WTC11 (cell line): ENCODE data around the gene WDR19. TPM values are rescaled to one million over a fixed set of nuclear protein-coding genes. Genes with fewer than 3 reads are reported as not detected.

Experiments used
- ATAC-seq: fragments of 200-7000 bp; cut with Tn5 transposase; 2 replicates; pipeline ENCODE4 v1.10.0; 2021; ENCODE audit warnings: mild to moderate bottlenecking, moderate library complexity
- CTCF ChIA-PET: fragments of 300-600 bp; sonication (Branson Sonifier 250); formaldehyde crosslinking; loops from one replicate; lab custom pipeline; 2021; ENCODE audit warnings: antibody characterized with exemption; lab: Charles Lee
- POLR2A ChIA-PET: fragments of 350-600 bp; sonication (Branson Sonifier 250); formaldehyde crosslinking; loops from one replicate; lab custom pipeline; 2021; ENCODE audit warnings: antibody characterized with exemption; lab: Charles Lee
- DNase-seq: peaks from one replicate; pipeline ENCODE4 v3.0.0; 2021; ENCODE audit warnings: low spot score
- H3K27ac Mint-ChIP-seq: 2 replicates; pipeline ENCODE4 v1.8.0; 2021; ENCODE audit warnings: mixed read lengths
- H3K27me3 Mint-ChIP-seq: 2 replicates; pipeline ENCODE4 v1.8.0; 2021; ENCODE audit warnings: low read depth, mild to moderate bottlenecking, moderate library complexity, mixed read lengths
- H3K36me3 Mint-ChIP-seq: 2 replicates; pipeline ENCODE4 v1.8.0; 2021; ENCODE audit warnings: mixed read lengths
- H3K4me1 Mint-ChIP-seq: 2 replicates; pipeline ENCODE4 v1.8.0; 2022; ENCODE audit warnings: mixed read lengths
- H3K4me3 Mint-ChIP-seq: 2 replicates; pipeline ENCODE4 v1.8.0; 2021; ENCODE audit warnings: mild to moderate bottlenecking, moderate library complexity, mixed read lengths
- H3K9me3 Mint-ChIP-seq: 2 replicates; pipeline ENCODE4 v1.8.0; 2021; ENCODE audit warnings: mixed read lengths
- EMX1 ChIP-seq: fragments of 250-450 bp; sonication (Bioruptor Pico); IDR thresholded peaks from 2 replicates; pipeline ENCODE4 v1.8.0; 2021; ENCODE audit warnings: mild to moderate bottlenecking
- GTF2I ChIP-seq: fragments of 250-450 bp; sonication (Bioruptor Pico); conservative IDR thresholded peaks from 2 replicates; pipeline ENCODE4 v1.4.0; 2021; ENCODE audit warnings: mild to moderate bottlenecking
- IRF2 ChIP-seq: sonication (generic); formaldehyde crosslinking; IDR thresholded peaks from 2 replicates; pipeline ENCODE4 v1.8.0; 2022; ENCODE audit warnings: low read depth, missing genetic modification reagents, borderline replicate concordance
- MYBL2 ChIP-seq: sonication (generic); formaldehyde crosslinking; IDR thresholded peaks from 2 replicates; pipeline ENCODE4 v1.8.1; 2023; ENCODE audit warnings: mild to moderate bottlenecking, moderate library complexity, missing genetic modification reagents
- NR1H2 ChIP-seq: sonication (generic); formaldehyde crosslinking; IDR thresholded peaks from 2 replicates; pipeline ENCODE4 v1.9.0; 2021; ENCODE audit warnings: mild to moderate bottlenecking, moderate library complexity, missing genetic modification reagents
- OVOL2 ChIP-seq: fragments of 250-450 bp; sonication (Bioruptor Pico); IDR thresholded peaks from 2 replicates; pipeline ENCODE4 v1.9.0; 2021; ENCODE audit warnings: mild to moderate bottlenecking, borderline replicate concordance
- PRRX2 ChIP-seq: fragments of 250-450 bp; sonication (Bioruptor Pico); IDR thresholded peaks from 2 replicates; pipeline ENCODE4 v1.8.0; 2021; ENCODE audit warnings: mild to moderate bottlenecking
- RELA ChIP-seq: sonication (generic); formaldehyde crosslinking; IDR thresholded peaks from 2 replicates; pipeline ENCODE4 v1.8.1; 2022; ENCODE audit warnings: missing genetic modification reagents, mild to moderate bottlenecking, borderline replicate concordance
- TEAD1 ChIP-seq: sonication (generic); formaldehyde crosslinking; IDR thresholded peaks from 2 replicates; pipeline ENCODE4 v1.8.0; 2022; ENCODE audit warnings: mild to moderate bottlenecking, missing genetic modification reagents
- ZNF121 ChIP-seq: sonication (generic); formaldehyde crosslinking; IDR thresholded peaks from 2 replicates; pipeline ENCODE4 v1.8.0; 2023; ENCODE audit warnings: missing genetic modification reagents
- ZNF138 ChIP-seq: sonication (generic); formaldehyde crosslinking; conservative IDR thresholded peaks from 2 replicates; pipeline ENCODE4 v1.8.1; 2022; ENCODE audit warnings: mild to moderate bottlenecking, moderate library complexity, missing genetic modification reagents
- ZNF416 ChIP-seq: fragments of 250-450 bp; sonication (Bioruptor Pico); IDR thresholded peaks from 2 replicates; pipeline ENCODE4 v1.9.0; 2021; ENCODE audit warnings: mild to moderate bottlenecking, inconsistent platforms
- ZNF423 ChIP-seq: fragments of 250-450 bp; sonication (Bioruptor Pico); IDR thresholded peaks from 2 replicates; pipeline ENCODE4 v2.1.2; 2022; ENCODE audit warnings: mild to moderate bottlenecking, moderate library complexity
- total RNA-seq: library from RNA; stranded (reverse); gene quantifications from 3 replicates; pipeline ENCODE4 v1.2.3, GENCODE V29; 2021
- TF ChIP-seq, protein P1 (sequence below): sonication (generic); formaldehyde crosslinking; IDR thresholded peaks from 2 replicates; pipeline ENCODE4 v1.8.1; 2023; ENCODE audit warnings: mild to moderate bottlenecking, missing genetic modification reagents, moderate library complexity
- TF ChIP-seq, protein P2 (sequence below): sonication (generic); formaldehyde crosslinking; conservative IDR thresholded peaks from 2 replicates; pipeline ENCODE4 v1.8.1; 2022; ENCODE audit warnings: mild to moderate bottlenecking, missing genetic modification reagents
- TF ChIP-seq, protein P3 (sequence below): sonication (generic); formaldehyde crosslinking; IDR thresholded peaks from 2 replicates; pipeline ENCODE4 v1.8.0; 2023; ENCODE audit warnings: mild to moderate bottlenecking, missing genetic modification reagents
- TF ChIP-seq, protein P4 (sequence below): sonication (generic); formaldehyde crosslinking; IDR thresholded peaks from 2 replicates; pipeline ENCODE4 v1.8.1; 2022; ENCODE audit warnings: mild to moderate bottlenecking, missing genetic modification reagents, moderate library complexity, borderline replicate concordance
- TF ChIP-seq, protein P5 (sequence below): fragments of 250-450 bp; sonication (Bioruptor Pico); IDR thresholded peaks from 2 replicates; pipeline ENCODE4 v1.9.0; 2021; ENCODE audit warnings: moderate library complexity, mild to moderate bottlenecking, inconsistent platforms, borderline replicate concordance
- TF ChIP-seq, protein P6 (sequence below): sonication (generic); formaldehyde crosslinking; IDR thresholded peaks from 2 replicates; pipeline ENCODE4 v1.8.0; 2023; ENCODE audit warnings: missing genetic modification reagents
- TF ChIP-seq, protein P7 (sequence below): sonication (generic); formaldehyde crosslinking; IDR thresholded peaks from 2 replicates; pipeline ENCODE4 v1.8.1; 2022; ENCODE audit warnings: missing genetic modification reagents, borderline replicate concordance

WDR19 gene
- total RNA-seq, 1 experiment from 2014 or later = 23.3 TPM

DNA sequence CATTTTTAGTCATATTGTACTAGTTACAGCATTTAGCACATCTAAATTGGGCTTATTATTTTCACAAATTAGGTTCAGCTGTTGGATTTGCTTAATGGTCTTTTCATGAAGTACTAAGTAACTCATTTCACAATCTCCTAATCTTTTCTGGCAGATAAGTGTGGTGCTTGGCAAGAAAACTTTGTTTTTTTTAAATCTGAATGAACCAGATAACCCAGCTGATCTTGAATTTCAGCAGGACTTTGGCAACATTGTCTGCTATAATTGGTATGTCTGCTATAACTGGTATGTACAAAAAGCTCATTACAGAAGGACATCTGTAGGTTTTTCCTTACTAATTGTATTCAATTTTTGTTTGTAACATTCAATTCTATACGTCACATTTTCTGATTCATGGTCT is 22.7 kb downstream of the WDR19 start:
- Mint-ChIP-seq H3K27ac (no peak overlapping the region), H3K9me3 (peaks cover 4% of the 10 kb centered on the region; the same call in 1 of the 2 replicates), H3K36me3 (peaks cover 13% of the 10 kb centered on the region), H3K4me1 (no peaks in the 10 kb centered on the region), H3K4me3 (no peak overlapping the region), H3K27me3 (no peaks in the 10 kb centered on the region)
- CTCF ChIA-PET = no interaction called here
- DNase-seq (no peak), ATAC-seq (no peak)
- POLR2A ChIA-PET = no interaction called here
- TF ChIP-seq PRRX2 = no peak
- TF ChIP-seq EMX1 (CRISPR knock-in tag) = no peak
- TF ChIP-seq, protein P1, sequence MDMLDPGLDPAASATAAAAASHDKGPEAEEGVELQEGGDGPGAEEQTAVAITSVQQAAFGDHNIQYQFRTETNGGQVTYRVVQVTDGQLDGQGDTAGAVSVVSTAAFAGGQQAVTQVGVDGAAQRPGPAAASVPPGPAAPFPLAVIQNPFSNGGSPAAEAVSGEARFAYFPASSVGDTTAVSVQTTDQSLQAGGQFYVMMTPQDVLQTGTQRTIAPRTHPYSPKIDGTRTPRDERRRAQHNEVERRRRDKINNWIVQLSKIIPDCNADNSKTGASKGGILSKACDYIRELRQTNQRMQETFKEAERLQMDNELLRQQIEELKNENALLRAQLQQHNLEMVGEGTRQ (CRISPR knock-in tag) = no peak
- no peak for TF ChIP-seq RELA (CRISPR knock-in tag)

DNA sequence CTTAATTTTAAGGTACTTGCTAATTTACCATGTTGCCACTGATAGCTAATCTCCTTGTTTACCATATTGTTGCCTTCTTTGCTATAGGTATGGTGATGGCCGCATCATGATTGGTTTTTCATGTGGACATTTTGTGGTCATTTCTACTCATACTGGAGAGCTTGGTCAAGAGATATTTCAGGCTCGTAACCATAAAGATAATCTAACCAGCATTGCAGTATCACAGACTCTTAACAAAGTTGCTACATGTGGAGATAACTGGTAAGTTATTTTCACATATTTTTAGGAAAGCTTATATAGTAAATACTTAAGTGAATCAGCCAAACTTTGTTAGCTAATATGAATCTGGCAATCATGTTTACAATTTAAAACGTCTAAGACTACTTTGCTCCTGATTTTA is 23.1 kb downstream of the WDR19 start:
- DNase-seq = no peak
- peaks cover 13% of the 10 kb centered on the region for H3K36me3 Mint-ChIP-seq
- ATAC-seq = no peak
- no peaks in the 10 kb centered on the region for H3K27me3 Mint-ChIP-seq
- POLR2A ChIA-PET = no interaction called here
- H3K4me1 Mint-ChIP-seq = no peaks in the 10 kb centered on the region
- CTCF ChIA-PET = no interaction called here
- H3K27ac Mint-ChIP-seq = no peak overlapping the region
- H3K4me3 Mint-ChIP-seq = no peak overlapping the region
- TF ChIP-seq, protein P2, sequence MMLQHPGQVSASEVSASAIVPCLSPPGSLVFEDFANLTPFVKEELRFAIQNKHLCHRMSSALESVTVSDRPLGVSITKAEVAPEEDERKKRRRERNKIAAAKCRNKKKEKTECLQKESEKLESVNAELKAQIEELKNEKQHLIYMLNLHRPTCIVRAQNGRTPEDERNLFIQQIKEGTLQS = no peak
- TF ChIP-seq ZNF416 (no peak), ZNF423 (CRISPR knock-in tag) (no peak), ZNF138 (CRISPR knock-in tag) (no peak), GTF2I (CRISPR knock-in tag) (no peak), PRRX2 (no peak), ZNF121 (CRISPR knock-in tag) (no peak), NR1H2 (CRISPR knock-in tag) (no peak), OVOL2 (CRISPR knock-in tag) (no peak), IRF2 (CRISPR knock-in tag) (no peak), MYBL2 (CRISPR knock-in tag) (no peak), EMX1 (CRISPR knock-in tag) (no peak), TEAD1 (CRISPR knock-in tag) (no peak)
- TF ChIP-seq, protein P3, sequence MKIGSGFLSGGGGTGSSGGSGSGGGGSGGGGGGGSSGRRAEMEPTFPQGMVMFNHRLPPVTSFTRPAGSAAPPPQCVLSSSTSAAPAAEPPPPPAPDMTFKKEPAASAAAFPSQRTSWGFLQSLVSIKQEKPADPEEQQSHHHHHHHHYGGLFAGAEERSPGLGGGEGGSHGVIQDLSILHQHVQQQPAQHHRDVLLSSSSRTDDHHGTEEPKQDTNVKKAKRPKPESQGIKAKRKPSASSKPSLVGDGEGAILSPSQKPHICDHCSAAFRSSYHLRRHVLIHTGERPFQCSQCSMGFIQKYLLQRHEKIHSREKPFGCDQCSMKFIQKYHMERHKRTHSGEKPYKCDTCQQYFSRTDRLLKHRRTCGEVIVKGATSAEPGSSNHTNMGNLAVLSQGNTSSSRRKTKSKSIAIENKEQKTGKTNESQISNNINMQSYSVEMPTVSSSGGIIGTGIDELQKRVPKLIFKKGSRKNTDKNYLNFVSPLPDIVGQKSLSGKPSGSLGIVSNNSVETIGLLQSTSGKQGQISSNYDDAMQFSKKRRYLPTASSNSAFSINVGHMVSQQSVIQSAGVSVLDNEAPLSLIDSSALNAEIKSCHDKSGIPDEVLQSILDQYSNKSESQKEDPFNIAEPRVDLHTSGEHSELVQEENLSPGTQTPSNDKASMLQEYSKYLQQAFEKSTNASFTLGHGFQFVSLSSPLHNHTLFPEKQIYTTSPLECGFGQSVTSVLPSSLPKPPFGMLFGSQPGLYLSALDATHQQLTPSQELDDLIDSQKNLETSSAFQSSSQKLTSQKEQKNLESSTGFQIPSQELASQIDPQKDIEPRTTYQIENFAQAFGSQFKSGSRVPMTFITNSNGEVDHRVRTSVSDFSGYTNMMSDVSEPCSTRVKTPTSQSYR = no peak
- TF ChIP-seq, protein P4, sequence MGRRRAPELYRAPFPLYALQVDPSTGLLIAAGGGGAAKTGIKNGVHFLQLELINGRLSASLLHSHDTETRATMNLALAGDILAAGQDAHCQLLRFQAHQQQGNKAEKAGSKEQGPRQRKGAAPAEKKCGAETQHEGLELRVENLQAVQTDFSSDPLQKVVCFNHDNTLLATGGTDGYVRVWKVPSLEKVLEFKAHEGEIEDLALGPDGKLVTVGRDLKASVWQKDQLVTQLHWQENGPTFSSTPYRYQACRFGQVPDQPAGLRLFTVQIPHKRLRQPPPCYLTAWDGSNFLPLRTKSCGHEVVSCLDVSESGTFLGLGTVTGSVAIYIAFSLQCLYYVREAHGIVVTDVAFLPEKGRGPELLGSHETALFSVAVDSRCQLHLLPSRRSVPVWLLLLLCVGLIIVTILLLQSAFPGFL (CRISPR knock-in tag) = no peak
- TF ChIP-seq, protein P1 (CRISPR knock-in tag) = no peak
- TF ChIP-seq, protein P5, sequence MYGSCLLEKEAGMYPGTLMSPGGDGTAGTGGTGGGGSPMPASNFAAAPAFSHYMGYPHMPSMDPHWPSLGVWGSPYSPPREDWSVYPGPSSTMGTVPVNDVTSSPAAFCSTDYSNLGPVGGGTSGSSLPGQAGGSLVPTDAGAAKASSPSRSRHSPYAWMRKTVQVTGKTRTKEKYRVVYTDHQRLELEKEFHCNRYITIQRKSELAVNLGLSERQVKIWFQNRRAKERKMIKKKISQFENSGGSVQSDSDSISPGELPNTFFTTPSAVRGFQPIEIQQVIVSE (CRISPR knock-in tag) = no peak
- TF ChIP-seq, protein P6, sequence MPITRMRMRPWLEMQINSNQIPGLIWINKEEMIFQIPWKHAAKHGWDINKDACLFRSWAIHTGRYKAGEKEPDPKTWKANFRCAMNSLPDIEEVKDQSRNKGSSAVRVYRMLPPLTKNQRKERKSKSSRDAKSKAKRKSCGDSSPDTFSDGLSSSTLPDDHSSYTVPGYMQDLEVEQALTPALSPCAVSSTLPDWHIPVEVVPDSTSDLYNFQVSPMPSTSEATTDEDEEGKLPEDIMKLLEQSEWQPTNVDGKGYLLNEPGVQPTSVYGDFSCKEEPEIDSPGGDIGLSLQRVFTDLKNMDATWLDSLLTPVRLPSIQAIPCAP (CRISPR knock-in tag) = no peak
- TF ChIP-seq, protein P7, sequence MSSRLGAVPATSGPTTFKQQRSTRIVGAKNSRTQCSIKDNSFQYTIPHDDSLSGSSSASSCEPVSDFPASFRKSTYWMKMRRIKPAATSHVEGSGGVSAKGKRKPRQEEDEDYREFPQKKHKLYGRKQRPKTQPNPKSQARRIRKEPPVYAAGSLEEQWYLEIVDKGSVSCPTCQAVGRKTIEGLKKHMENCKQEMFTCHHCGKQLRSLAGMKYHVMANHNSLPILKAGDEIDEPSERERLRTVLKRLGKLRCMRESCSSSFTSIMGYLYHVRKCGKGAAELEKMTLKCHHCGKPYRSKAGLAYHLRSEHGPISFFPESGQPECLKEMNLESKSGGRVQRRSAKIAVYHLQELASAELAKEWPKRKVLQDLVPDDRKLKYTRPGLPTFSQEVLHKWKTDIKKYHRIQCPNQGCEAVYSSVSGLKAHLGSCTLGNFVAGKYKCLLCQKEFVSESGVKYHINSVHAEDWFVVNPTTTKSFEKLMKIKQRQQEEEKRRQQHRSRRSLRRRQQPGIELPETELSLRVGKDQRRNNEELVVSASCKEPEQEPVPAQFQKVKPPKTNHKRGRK (CRISPR knock-in tag) = no peak
- peaks cover 4% of the 10 kb centered on the region; the same call in 1 of the 2 replicates for H3K9me3 Mint-ChIP-seq
